Measurements from ENCODE around the gene ITPR2.

ITPR2 gene

DNA sequence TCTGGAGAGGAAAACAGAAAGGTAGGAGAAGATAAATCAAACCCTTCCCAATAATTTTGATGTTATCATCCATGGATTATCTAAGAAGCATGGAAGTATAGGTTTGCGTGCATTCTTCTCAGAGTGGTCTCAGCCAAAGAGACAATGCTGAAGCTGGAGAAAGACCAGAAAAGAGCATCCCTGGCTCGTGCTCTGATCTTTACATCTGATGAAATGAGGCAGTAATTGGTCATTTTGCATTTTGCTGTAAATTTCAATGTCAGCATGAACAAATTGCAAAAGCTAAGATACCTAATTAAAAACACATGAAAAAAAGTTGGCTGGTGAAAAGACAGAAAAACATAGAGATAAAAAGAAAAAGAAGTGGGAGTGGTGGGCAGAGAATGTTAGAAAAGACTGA is 252.4 kb downstream of the ITPR2 start:
- no peak for DNase-seq

DNA sequence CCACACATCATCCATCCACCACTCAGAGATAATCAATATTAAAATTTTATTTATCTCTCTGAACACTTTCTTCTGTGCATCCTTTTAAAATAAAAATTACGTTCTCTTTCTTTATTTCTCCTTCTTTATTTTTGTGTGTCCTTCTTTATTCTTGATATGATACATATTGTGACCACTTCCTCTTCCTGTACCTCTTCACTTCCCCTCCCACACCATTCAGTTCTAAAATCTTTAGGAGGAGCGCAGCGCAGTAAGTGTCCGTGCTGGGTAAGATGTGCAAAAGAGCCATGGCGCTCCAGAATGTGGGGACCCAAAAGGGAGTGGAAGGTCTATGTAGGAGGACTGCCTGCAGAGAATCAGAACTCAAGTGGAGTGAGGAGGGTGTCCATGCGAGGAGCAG is 256.7 kb downstream of the ITPR2 start:
- DNase-seq, result no peak

DNA sequence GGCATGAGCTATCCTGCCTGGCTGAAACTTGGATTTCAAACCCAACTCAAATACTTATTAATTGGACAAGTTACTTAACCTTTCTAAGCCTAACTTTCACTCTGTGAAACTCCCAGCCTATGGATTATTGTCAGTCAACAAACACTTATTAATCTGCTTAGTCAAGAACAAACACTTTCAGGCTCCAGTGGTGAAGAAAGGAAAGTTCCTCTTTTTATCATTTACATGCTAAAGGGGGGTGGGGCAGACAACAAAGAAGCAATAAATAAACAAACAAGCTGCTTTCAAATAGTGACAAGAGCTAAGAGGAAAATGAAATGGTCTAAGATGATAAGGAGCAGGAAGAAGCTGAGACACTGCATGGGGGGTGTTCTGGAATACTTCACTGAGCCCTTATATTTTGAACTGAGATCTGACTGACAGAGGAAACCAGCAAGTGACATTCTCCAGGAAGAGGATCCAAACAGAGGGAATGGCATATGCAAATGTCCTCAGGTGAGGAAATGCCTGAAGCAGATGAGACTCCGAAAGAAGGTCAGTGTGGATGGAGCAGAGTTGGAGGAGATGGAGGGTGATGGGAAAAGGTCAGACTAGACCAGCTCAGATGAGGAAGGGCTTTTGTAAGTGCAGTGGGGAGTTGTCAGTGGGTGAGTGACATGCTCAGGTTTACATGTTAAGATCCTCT is 259.6 kb downstream of the ITPR2 start:
- no peak for DNase-seq

DNA sequence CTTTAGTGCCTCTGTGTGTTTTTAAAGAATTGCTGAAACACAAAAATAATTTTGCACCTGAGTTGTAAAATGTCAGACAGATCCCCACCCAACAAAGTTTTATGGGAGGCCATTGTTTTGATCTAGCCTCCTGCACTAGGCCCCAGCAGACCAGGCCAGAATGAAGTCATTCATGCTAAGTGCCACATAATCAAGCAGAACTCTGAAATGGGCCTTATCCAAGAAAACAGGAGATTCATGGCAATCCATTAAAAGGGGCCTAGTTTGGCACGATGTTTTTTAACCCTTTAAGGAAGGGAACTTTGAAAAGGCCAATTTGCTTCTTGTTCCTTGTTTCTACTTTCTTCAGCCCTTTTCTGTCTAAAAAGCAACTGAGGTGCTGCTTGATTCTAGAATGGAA is 260.9 kb downstream of the ITPR2 start:
- no peak for DNase-seq

DNA sequence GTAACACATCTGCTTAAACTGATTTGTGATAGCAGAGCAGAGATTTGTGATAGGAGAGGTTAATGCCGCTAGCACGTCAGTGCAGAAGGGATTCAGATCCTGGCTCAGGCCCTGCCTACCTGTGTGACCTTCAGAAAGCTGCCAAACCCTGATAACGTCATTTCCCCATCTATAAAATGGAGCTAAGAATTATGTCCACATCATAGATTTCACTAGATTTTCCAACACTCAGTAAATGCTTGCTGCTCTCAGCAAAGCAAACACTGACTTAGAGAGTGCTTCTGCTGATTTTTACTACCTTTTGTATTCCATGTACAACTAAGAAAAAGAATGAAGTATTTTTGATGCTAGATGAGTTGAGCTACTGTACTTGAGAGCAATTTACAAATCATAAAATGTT is 261.4 kb downstream of the ITPR2 start:
- no peak for DNase-seq

DNA sequence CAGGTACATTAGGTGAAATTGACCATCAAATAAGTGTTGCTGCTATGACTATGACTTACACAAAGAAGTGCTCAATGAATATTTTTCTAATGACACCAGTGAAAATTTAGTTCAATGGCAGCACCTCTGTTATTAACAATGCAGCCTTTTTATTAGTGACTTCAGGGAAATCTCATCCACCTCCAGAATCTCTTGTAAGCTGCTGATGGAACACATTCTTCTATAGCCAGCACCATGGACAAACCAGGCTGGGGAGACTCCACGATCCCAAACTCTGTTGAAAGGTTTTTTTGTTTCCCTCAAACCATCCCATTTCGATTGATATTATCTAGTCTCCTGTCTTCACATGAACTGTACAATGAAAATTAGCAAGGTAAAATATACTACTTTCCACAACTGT is 265.9 kb downstream of the ITPR2 start:
- DNase-seq, result no peak

DNA sequence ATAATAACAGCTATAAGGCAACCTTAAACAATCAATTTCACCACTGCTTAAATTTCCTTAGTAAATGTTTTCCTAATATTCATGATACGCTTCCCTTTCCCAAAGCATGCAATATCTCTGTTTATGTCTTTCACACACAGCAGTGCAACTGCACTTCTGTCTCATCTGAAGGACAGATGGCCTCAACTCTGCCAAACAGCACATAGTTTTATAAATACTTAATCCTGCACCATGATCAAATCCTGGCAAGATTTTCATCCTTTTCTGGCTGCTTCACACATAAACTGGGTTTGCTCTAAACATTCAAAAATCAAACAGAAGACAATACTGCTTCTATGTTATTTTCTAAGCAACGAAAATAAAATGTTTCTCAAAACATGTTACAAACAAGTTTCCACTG is 266.3 kb downstream of the ITPR2 start:
- DNase-seq, result no peak

DNA sequence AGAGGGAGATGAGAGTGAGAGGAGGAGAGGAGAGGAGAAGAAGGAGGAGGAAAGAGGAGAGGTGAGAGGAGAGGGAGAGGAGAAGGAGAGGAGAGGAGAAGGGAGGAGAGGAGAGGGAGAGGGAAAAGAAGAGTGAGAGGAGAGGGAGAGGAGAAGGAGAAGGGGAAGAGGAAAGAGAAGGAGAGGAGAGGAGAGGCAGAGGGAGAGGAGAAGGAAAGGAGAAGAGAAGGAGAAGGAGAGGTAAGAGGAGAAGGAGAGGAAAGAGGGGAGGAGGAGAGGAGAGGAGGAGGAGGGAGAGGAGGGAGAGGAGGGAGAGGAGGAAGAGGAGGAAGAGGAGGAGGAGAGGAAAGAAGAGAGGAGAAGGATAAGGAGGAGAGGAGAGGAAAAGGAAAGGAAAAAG is 266.8 kb downstream of the ITPR2 start:
- no peak for DNase-seq

DNA sequence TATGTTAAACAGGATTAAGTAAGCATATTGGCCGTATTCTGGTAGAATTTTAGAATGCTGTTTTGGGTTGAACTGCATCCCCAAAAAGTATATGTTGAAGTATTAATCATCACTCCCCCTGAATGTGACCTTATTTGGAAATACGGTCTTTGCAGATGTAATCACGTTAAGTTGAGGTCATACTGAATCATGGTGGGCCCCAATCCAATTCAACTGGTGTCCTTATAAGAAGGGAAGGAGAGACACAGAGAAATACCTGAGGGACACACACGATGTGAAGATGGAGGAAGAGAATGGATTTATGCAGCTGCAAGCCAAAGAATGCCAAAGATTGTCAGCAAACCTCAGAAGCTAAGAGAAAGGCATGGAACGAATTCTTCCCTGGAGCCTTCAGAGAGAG is 268.6 kb downstream of the ITPR2 start:
- no peak for DNase-seq

DNA sequence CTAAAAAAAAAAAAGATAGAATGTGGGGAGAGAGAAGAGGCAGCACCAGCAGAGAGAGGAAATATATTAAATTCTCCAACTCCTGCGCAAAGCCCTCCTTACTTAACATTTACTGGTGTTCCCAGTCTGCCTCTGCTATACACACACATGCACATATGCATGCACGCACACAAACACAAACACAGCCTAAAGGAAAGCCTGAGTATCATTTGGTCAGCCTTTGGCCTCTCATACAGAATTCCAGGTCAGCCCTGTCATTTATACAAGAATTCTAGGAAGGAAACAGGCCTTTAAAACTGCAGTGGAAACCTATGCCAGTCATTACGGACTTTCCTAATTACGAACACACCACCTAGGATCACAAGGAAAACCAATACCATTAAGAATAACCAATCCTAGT is 269.4 kb downstream of the ITPR2 start:
- DNase-seq, result no peak

DNA sequence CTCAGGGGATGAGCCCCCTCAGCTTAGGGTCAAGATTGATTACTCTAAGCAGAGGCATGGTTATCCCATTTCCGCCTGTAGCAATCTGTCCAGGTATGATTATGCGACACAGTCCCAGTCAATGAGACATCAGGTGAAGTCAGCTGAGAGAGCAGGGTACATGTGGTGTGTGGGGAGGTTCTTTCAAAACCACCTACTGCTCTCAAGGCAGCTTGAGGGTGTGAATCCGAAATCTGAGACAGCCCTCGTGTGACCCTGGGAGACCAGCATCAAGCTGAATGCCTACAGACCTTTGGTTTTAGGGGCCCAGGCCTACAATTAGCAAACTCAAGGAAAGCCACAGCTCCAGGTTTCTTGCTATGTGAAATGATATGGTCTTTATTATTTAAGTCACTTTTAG is 275.7 kb downstream of the ITPR2 start:
- DNase-seq, result no peak

DNA sequence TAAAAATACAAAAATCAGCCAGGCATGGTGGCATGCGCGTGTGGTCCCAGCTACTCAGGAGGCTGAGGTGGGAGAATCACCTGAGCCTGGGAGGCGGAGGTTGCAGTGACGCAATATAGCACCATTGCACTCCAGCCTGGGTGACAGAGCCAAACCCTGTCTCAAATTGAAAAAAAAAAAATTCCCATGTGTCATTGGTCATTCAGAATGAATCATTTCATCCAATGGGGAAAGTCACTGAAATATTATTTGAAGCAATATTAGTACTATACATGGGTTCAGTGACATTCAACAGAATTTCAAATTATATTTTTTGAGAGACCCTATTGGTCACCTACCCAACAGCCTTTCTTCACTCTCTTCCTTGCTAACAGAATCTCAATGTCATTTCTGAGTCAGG is 276.1 kb downstream of the ITPR2 start:
- no peak for DNase-seq

DNA sequence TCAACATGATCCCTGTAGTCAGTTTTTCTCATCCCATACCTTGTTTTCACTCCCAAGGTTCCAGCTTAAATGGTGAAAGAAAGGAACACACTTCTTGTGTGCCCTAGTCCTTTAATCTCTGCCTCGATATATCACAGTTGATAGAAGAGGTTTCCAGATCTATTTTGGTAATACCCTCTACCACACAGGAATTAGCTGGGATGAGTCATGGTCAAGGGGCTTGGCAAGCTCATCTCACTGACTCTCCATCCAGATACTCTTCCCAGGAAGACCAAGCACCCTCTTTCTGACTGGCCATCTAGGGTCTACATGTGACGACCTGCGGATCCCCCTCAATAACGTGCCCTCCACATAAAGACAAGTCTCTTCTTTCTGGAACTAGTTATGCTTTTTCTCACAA is 277.9 kb downstream of the ITPR2 start:
- no peak for DNase-seq

DNA sequence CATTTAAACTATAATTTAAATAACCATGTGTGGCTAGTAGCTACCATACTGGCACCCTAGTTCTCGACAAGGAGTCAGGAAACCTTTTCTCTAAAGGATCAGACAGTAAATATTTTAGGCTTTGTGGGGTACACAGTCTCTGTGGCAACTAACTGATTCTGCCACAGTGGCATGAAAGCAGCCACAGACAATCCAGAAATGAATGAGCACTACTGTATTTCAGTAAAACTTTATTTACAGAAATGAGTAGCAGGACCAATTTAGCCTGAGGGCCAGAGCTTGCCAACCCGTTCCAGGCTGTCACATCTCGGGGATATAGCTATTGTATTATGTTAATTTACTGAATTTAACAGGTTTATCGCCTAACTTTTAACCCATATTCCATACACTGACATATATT is 278.7 kb downstream of the ITPR2 start:
- DNase-seq, result no peak

DNA sequence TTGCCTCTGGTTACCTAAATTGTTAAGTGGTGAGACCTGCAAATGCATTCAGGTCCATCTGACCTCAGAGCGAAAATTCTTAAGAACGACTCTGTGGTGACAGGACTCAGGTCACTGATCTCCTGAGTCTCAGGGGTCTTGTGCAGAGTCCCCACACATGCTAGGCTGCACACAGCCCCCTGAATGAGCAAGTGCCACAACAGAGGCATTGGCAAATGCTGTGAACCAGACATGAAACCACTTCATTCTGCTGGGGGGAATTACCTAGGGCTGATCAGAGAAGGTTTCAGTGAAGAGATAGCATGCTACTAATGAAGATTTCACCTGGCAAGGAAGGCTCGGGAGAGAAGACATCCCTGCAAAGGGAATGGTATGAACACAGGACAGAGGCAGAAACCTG is 281.6 kb downstream of the ITPR2 start:
- DNase-seq, result no peak

DNA sequence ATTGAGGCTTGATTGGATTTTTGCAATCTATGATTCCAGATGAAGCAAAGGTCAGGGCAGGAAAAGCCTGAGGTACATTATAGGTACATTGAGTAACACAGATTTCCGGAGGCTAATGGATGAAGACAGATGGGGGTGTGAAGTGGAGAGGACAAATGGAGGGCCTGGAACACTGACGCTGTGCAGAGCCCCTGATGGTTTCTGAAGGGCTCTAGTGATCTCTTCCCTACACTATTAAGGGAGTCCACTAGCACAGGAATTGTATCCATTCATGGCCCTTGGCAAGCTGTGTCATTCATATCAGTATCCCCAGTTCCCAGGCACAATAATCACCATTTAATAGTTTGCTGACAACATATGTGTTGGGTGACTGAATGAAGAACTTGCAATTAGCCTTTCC is 284.8 kb downstream of the ITPR2 start:
- no peak for DNase-seq

DNA sequence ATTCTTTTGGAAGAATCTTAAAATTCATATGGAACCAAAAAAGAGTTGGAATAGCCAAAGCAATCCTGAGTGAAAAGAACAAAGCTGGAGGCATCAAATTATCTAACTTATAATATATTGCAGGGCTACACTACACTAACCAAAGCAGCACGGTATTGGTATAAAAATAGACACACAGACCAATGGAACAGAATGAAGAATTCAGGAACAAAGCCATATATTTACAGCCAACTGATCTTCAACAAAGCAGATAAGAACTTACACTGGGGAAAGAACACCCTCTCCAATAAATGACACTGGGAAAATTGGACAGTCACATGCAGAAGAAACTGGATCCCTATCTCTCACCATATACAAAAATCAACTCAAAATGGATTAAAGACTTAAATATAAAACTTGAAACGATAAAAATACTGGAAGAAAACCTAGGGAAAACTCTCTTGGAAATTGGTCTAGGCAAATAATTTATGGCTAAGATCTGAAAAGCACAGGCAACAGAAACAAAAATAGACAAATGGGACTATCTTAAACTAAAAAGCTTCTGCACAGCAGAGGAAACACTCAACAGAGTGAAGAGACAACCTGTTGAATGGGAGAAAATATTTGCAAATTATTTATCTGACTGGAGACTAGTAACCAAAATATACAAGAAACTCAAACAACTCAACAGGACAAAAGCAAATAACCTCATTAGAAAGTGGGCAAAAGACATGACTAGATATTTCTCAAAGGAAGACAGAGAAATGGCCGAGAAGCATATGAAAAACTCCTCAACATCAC is 286.3 kb downstream of the ITPR2 start:
- DNase-seq, result no peak

DNA sequence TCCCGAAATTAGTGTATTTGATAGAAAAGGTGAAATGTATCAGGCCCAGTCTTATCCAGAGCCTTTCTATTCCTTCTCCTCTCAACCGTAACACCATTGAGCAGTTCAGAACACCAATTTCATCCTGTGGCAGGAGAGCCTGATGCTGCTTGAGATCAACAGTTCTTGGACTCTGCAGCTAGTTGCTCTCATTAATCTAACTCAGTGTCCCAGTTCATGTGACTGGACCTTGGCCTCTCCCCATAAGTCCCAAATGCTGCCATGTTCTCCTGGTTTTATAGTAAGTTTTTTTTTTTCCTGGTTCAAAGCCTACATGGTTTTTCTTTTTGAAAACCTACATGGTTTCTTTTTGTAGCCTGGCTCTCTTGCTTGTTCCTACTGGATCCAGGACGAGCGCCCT is 293.9 kb downstream of the ITPR2 start:
- no peak for DNase-seq

DNA sequence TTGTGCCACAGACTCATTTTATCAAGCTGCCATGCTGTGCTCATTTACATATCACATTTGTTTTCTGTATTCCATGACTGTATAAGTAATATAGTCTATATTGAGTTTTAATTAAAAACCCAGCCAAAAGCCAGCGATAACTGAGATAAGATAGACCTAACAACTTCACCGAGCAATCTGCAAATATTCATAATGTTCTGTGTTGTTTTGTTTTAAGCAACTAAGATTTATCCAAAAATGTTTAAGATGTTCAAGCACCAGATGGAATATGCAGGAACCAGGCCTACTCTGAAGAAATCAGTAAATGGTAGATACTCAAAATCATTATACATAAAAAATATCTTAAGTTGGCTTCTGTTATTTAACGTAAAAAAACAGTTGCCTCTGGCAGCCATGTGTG is 295.3 kb downstream of the ITPR2 start:
- no peak for DNase-seq

DNA sequence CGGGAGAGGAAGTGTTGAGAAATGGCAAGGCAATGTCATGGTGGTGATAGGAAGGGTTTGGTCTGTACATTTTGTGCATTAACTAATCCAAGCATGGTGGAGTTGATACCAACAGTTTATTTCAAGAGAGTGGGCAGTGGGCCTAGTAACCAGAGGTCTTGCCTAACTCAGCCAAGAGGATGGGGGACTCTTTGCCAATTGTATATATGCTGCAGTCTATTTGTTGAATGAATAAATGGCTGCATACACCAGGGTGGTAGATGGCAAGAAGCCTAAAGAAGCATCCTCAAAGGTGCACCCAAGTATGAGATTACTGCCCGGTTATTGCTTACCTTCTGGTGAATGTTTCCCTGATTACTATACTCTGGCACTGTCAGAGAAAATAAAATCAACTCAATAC is 295.9 kb downstream of the ITPR2 start:
- DNase-seq, result no peak

DNA sequence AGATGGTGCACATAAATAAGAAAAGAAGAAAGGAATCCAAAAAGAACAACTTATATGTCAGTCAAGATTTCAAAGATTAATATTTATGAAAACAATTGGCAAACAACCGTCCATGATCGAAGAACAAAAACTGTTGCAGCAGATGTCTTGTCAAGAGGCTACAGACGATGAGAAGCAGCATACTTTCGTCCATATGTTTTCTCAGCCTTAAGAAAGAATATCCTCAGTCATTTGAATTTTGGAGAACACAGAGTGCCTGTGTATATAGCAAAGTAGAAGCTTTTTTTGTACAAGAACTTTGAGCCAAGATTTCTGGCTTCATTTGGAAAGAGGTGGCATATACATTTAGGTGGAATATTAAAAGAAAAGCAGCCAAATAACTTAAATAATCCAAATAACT is 297.2 kb downstream of the ITPR2 start:
- no peak for DNase-seq

DNA sequence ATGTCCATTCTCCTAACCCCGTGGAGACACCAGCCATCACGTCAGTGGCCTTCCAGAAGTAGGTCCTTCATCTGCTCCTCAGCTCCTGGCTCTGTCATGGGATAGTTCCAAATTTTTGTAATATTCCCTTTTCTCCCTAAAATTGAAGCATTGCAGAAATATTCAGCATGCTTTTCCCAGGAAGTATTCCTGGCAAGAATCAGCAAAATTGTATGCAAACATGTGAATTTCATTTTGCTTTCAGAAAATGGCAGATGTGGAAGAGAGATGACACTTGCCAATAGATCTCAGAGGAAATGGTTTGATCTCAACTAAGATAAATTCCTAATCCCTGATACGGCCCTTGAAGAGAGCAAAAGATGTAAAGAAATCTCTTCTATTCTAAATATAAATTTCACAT is 298.9 kb downstream of the ITPR2 start:
- DNase-seq, result no peak

DNA sequence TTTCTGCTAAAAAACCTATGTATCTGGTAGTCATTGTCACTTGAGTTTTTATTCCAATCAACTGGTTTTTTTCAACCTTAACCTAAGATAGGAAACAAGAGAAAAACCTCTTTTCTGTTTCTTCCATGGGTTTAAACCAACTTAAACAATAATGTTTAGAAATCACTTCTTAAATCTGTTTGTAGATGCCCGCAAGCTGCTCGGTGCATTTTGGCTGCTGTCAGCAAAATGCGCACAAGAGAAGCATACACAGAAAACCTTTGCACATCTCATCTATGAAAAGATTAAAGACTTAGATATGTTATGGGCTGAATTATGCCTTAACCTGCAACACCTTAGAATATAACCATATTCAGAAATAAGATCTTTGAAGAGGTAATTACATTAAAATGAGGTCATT is 299.8 kb downstream of the ITPR2 start:
- DNase-seq, result no peak

DNA sequence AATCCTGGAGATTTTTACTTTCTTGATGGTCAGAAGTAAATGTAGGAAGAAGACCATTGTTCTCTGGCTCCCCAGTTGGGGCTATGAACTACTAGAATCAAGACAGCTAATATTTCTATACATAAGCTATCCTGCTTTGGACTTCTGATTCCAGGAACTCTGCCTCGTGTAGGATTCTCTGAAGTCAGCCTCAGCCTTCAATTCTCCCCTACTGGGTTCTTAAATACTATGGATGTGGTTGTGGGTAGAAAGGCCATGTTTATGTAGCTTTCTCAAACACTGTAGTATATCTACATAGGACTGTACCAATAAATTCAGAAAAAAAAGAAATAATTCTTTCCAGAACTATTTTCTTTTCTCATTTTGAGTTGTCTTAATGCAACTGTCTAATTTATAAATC is 302.5 kb downstream of the ITPR2 start:
- no peak for DNase-seq
